Liver (tissue), 3 donors: ENCODE data around the gene FBLN1.

ENCODE experiments used
- CTCF ChIP-seq: fragments of 150-350 bp; IDR thresholded peaks from 2 replicates; pipeline ENCODE4 v1.5.1; 2017; ENCODE audit warnings: improper control_type of control experiment, low read depth, low read length; ENCODE audit not compliant: missing input control
- FOXA1 ChIP-seq: IDR thresholded peaks from 2 replicates; pipeline ENCODE4 v1.6.1; 2016; ENCODE audit warnings: antibody characterized with exemption
- GABPA ChIP-seq, 2 donors: IDR thresholded peaks in 1 of 2; conservative IDR thresholded peaks in 1 of 2; 2 replicates each; pipeline ENCODE4 v1.6.1; 2016; ENCODE audit warnings: antibody characterized with exemption in 2 of 2, mild to moderate bottlenecking in 1 of 2, moderate library complexity in 1 of 2
- JUND ChIP-seq, 2 donors: IDR thresholded peaks; 2 replicates each; pipeline ENCODE4 v1.6.1; 2016; ENCODE audit warnings: antibody characterized with exemption in 2 of 2
- MAX ChIP-seq: IDR thresholded peaks from 2 replicates; pipeline ENCODE4 v1.6.1; 2016; ENCODE audit warnings: antibody characterized with exemption
- NR2F2 ChIP-seq: IDR thresholded peaks from 2 replicates; pipeline ENCODE4 v1.6.1; 2016; ENCODE audit warnings: antibody characterized with exemption
- RAD21 ChIP-seq, 2 donors: IDR thresholded peaks; 2 replicates each; pipeline ENCODE4 v1.6.1; 2016; ENCODE audit warnings: antibody characterized with exemption in 2 of 2, mild to moderate bottlenecking in 2 of 2
- REST ChIP-seq: IDR thresholded peaks from 2 replicates; pipeline ENCODE4 v1.6.1; 2016; ENCODE audit warnings: antibody characterized with exemption, mild to moderate bottlenecking
- SP1 ChIP-seq: IDR thresholded peaks from 2 replicates; pipeline ENCODE4 v1.6.1; 2018; ENCODE audit warnings: antibody characterized with exemption, mild to moderate bottlenecking
- YY1 ChIP-seq: IDR thresholded peaks from 2 replicates; pipeline ENCODE4 v1.6.1; 2016; ENCODE audit warnings: antibody characterized with exemption, mild to moderate bottlenecking
- ZBTB33 ChIP-seq: IDR thresholded peaks from 2 replicates; pipeline ENCODE4 v1.6.1; 2016; ENCODE audit warnings: antibody characterized with exemption
- donor health status: healthy.
- donor health status: healthy.

GRCh38 chr22:45598596-45599217 lies 96.0 kb downstream of the FBLN1 start:
- TF ChIP-seq CTCF (no peak), NR2F2 (no peak), REST (no peak), SP1 (no peak), GABPA (IDR thresholded peaks at IDR 0.05 in 1 of 2, conservative IDR thresholded peaks at IDR 0.05 in 1 of 2) (no peak), JUND (IDR thresholded peaks at IDR 0.05) (no peak), YY1 (no peak), MAX (no peak), RAD21 (IDR thresholded peaks at IDR 0.05) (no peak), FOXA1 (no peak), ZBTB33 (no peak)
